Naive thymus-derived CD8-positive, alpha-beta T cell (primary cell): ENCODE results near the gene TRERF1. TPM values are rescaled to one million over a fixed set of nuclear protein-coding genes. Genes with fewer than 3 reads are reported as not detected.
A peak's percentile ranks its signal among the peaks of the same experiment; 100 is the strongest.
"Not testable (repeated sequence)": the region's sequence is repeated elsewhere in the genome, so short reads cannot be mapped to it uniquely, and the experiment has no call there.

Source experiments
- ATAC-seq, 2 donors: fragments of 150-1000 bp; cut with Tn5 transposase in 1 of 2; sonication (Bioruptor Pico), chemical (Tn5 transposase) in 1 of 2; 1 replicate in 1 of 2; 2 replicates in 1 of 2; pipeline ENCODE4 v1.10.0; 2021; ENCODE audit warnings: mild to moderate bottlenecking in 2 of 2, moderate library complexity in 2 of 2
- POLR2A ChIA-PET: fragments of 350-600 bp; sonication (Branson Sonifier 250); formaldehyde crosslinking; loops from one replicate; lab custom pipeline; 2021; ENCODE audit warnings: antibody characterized with exemption; lab: Charles Lee
- DNase-seq, 10 donors: peaks; one replicate each; pipeline versions ENCODE4 v3.0.0 to v3.0.0-alpha.2; 2020 to 2022
- H3K27ac Mint-ChIP-seq, 10 donors: one replicate each; pipeline ENCODE4 v1.8.0; 2020 to 2022; ENCODE audit warnings: mild to moderate bottlenecking in 10 of 10, mixed read lengths in 10 of 10, moderate library complexity in 4 of 10, inconsistent platforms in 1 of 10
- H3K27me3 Mint-ChIP-seq, 5 donors: one replicate each; pipeline ENCODE4 v1.8.0; 2021 to 2022; ENCODE audit warnings: mixed read lengths in 5 of 5
- H3K36me3 Mint-ChIP-seq, 3 donors: one replicate each; pipeline ENCODE4 v1.8.0; 2020 to 2022; ENCODE audit warnings: mixed read lengths in 3 of 3, mild to moderate bottlenecking in 2 of 3, inconsistent platforms in 1 of 3
- H3K4me1 Mint-ChIP-seq, 4 donors: one replicate each; pipeline ENCODE4 v1.8.0; 2021 to 2022; ENCODE audit warnings: mixed read lengths in 4 of 4
- H3K4me3 Mint-ChIP-seq, 10 donors: one replicate each; pipeline ENCODE4 v1.8.0; 2020 to 2022; ENCODE audit warnings: mild to moderate bottlenecking in 10 of 10, mixed read lengths in 10 of 10, moderate library complexity in 6 of 10, inconsistent platforms in 1 of 10
- H3K9me3 Mint-ChIP-seq, 9 donors: one replicate each; pipeline ENCODE4 v1.8.0; 2020 to 2022; ENCODE audit warnings: mixed read lengths in 9 of 9, mild to moderate bottlenecking in 3 of 9, inconsistent platforms in 1 of 9, moderate library complexity in 1 of 9
- polyA plus RNA-seq, 3 donors: library from polyadenylated mRNA; unstranded; fragments of 300-500 nt; fragmentation: Illumina TruSeq; gene quantifications; one replicate each; pipeline ENCODE4 v1.2.3, GENCODE V29; 2021
- total RNA-seq, 8 experiments: library from RNA in 2 of 8; stranded (reverse) in 2 of 8; gene quantifications; one replicate each; pipeline ENCODE4 v1.2.3 and lab custom pipeline; 2021 to 2026

Gene TRERF1
- total and polyA plus RNA-seq, 5 experiments from 2014 or later, result 3.8 to 18.2 (median 7.1) TPM

- Mint-ChIP-seq H3K9me3 (peaks cover 0 to 11% (median 0%) of the 10 kb centered on the region in 9 donors), H3K36me3 (peaks cover 5 to 31% (median 10%) of the 10 kb centered on the region in 3 donors), H3K4me3 (no peak overlapping the region), H3K27ac (peak overlapping the region in 2 of 10 donors; percentile 85 to 92), H3K27me3 (no peaks in the 10 kb centered on the region), H3K4me1 (peaks cover 0 to 4% (median 0%) of the 10 kb centered on the region in 4 donors)
- ATAC-seq, result no peak
- POLR2A ChIA-PET, result interaction anchor here (0.7 kb wide), 1 partner anchor 1944 kb away, joined by 11 read pairs; no protein-coding TSS in a partner anchor
- no peak for DNase-seq
Observed at GRCh38 chr6:42200035-42200434, 251.7 kb downstream of the TRERF1 start.

GRCh38 chr6:42199106-42199981 is 252.4 kb downstream of the TRERF1 start:
- peaks cover 0 to 4% (median 0%) of the 10 kb centered on the region in 4 donors for H3K4me1 Mint-ChIP-seq
- no peak for DNase-seq
- POLR2A ChIA-PET, result interaction anchor here (0.7 to 0.8 kb wide), 2 partner anchors 465 to 1944 kb away, joined by 6 to 11 read pairs; no protein-coding TSS in a partner anchor
- no peaks in the 10 kb centered on the region for H3K27me3 Mint-ChIP-seq
- peak overlapping the region in 1 of 10 donors; percentile 63 for H3K27ac Mint-ChIP-seq
- no peak for ATAC-seq
- H3K9me3 Mint-ChIP-seq, result peaks cover 0 to 11% (median 0%) of the 10 kb centered on the region in 9 donors
- peaks cover 5 to 24% (median 10%) of the 10 kb centered on the region in 3 donors for H3K36me3 Mint-ChIP-seq
- no peak overlapping the region for H3K4me3 Mint-ChIP-seq

DNA sequence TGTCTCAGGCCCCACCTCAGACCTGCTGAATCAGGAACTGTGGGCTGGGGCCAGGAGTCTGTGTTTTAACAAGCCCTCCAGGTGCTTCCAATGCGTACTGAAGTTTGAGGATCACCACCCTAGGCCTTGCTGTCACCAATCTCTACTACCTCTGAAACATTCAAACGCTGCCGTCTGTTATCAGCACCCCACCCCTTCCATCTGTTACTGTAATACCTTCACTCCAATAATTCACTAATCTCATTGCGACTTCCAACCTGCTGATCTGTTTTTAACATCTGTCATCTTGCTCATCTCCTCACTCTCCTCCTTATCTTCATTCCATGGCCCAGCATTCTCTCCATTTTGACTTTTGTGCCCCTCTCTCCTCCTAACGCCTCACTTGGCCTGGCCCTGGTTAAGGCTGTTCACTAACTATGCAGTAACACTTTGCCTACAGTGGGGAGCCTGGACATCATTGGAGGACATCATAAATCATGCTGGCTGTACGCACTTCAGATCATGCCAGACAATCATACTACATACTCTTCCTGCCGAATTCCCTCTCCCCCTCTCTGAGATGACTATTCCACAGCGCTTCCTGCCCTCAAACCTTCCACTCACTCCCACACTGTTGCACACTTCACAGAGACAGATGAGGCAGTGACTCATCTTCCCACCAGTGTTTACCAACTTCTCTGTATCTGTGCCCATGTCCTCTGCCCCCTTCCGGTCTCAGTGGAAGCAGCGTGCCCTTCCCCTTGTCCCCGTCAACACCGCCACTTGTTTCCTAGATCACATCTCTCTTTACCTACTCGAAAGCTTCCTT is 254.0 kb downstream of the TRERF1 start:
- H3K27me3 Mint-ChIP-seq, result no peaks in the 10 kb centered on the region
- peaks cover 0 to 4% (median 0%) of the 10 kb centered on the region in 4 donors for H3K4me1 Mint-ChIP-seq
- H3K36me3 Mint-ChIP-seq, result peaks cover 5 to 17% (median 10%) of the 10 kb centered on the region in 3 donors
- no peak overlapping the region for H3K4me3 Mint-ChIP-seq
- DNase-seq, result no peak
- peak in 1 of 2 donors; percentile 44 for ATAC-seq
- no peak overlapping the region for H3K27ac Mint-ChIP-seq
- POLR2A ChIA-PET, result no interaction called here
- H3K9me3 Mint-ChIP-seq, result peaks cover 0 to 11% (median 0%) of the 10 kb centered on the region in 9 donors

DNA sequence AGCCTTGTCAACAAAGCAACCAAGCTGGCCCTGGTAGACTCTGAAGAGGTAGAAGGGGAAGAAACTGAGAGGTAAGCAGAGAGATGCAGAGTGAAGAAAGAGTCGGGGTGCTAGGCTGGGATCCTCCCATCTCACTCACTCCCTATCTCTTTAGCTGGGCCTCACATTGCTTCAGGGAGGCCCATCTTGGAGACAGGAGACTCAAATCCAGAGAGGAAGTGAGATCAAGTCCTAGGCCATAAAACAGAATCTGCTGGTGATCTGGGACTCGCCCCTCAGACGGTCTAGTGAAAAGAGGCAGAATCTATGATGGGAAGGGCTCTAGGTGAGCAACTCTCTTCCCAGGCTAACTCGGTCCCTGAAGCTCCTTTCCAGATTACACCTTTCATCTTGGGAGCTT is 256.3 kb downstream of the TRERF1 start:
- Mint-ChIP-seq H3K27ac (peak overlapping the region in 1 of 10 donors; percentile 3), H3K4me1 (peaks cover 0 to 1% (median 0%) of the 10 kb centered on the region in 4 donors), H3K27me3 (no peaks in the 10 kb centered on the region), H3K9me3 (peaks cover 0 to 9% (median 0%) of the 10 kb centered on the region in 9 donors), H3K4me3 (no peak overlapping the region), H3K36me3 (peaks cover 5 to 14% (median 7%) of the 10 kb centered on the region in 3 donors)
- POLR2A ChIA-PET, result no interaction called here
- no peak for DNase-seq
- ATAC-seq, result no peak

- Mint-ChIP-seq H3K9me3 (no peaks in the 10 kb centered on the region), H3K4me1 (no peaks in the 10 kb centered on the region), H3K27ac (peak overlapping the region in 3 of 10 donors; percentile 32 to 61 (median 47)), H3K27me3 (no peaks in the 10 kb centered on the region), H3K36me3 (peaks cover 0 to 7% (median 0%) of the 10 kb centered on the region in 3 donors), H3K4me3 (no peak overlapping the region)
- POLR2A ChIA-PET, result no interaction called here
- ATAC-seq (no peak), DNase-seq (no peak)
Observed at GRCh38 chr6:42194056-42194455, 257.7 kb downstream of the TRERF1 start.

DNA sequence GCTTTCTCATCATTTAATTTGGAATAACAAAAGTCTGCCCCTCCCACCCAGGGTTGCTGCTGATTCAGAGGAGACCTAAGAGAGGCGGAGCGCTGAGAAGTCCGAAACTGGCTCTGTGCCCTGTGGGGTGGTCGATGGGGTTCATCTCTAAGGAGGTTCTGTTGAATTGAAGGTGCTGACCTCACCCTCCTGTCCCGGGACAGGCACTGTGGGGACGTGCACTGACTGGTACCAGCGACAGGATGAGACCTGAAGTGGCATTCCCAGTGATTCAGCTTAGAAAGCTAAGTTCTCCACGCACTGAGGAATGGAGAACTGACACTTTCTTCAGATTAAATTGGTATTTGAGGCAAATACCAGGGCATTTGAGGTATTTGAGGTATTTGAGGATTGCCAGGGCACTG is 258.2 kb downstream of the TRERF1 start:
- H3K9me3 Mint-ChIP-seq, result no peaks in the 10 kb centered on the region
- H3K4me1 Mint-ChIP-seq, result no peaks in the 10 kb centered on the region
- POLR2A ChIA-PET, result no interaction called here
- DNase-seq (no peak), ATAC-seq (no peak)
- H3K36me3 Mint-ChIP-seq, result peaks cover 0 to 11% (median 0%) of the 10 kb centered on the region in 3 donors
- H3K27me3 Mint-ChIP-seq, result no peaks in the 10 kb centered on the region
- H3K4me3 Mint-ChIP-seq, result no peak overlapping the region
- H3K27ac Mint-ChIP-seq, result no peak overlapping the region

- H3K4me1 Mint-ChIP-seq, POLR2A ChIA-PET, H3K27ac Mint-ChIP-seq, H3K27me3 Mint-ChIP-seq, ATAC-seq, DNase-seq, H3K9me3 Mint-ChIP-seq, H3K4me3 Mint-ChIP-seq: not testable (repeated sequence)
- peaks cover 0 to 12% (median 0%) of the 10 kb centered on the region in 3 donors for H3K36me3 Mint-ChIP-seq
Observed at GRCh38 chr6:42192385-42192784, 259.3 kb downstream of the TRERF1 start.

DNA sequence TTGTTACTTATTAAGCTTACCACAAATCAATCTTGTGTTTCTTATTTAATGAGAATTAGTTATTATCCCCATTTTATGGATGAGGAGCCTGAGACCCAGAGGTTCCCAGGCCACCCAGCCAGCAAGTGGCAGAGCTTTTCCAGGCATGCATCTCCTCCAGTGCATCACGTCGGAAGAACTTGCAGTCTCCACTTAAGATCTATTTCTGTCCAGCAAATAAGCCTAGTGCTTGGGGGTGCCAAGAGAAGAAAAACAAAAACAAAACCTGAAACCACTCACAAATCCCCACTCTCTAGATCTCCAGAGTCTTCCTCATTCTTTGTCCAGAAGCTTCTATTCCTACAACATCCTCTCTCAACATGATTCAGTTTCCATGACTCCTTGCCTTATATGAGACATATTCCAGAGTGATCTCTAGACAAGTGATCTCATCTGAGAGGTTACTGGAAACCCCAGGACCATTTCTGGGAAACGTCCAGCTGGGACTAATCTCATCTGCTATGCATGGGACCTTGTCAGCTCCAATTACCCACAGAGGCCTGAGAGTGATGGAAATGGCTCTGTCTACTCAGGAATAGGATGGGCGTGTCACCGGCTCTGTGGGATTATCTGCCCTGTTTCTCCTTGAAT is 261.1 kb downstream of the TRERF1 start:
- peaks cover 0 to 12% (median 0%) of the 10 kb centered on the region in 3 donors for H3K36me3 Mint-ChIP-seq
- H3K27ac Mint-ChIP-seq, result peak overlapping the region in 1 of 10 donors; percentile 42
- H3K4me1 Mint-ChIP-seq, result no peaks in the 10 kb centered on the region

GRCh38 chr6:42188406-42188805 is 263.3 kb downstream of the TRERF1 start:
- Mint-ChIP-seq H3K27ac (peak overlapping the region in 1 of 10 donors; percentile 33), H3K4me3 (no peak overlapping the region), H3K36me3 (peaks cover 0 to 13% (median 0%) of the 10 kb centered on the region in 3 donors), H3K27me3 (no peaks in the 10 kb centered on the region), H3K4me1 (peaks cover 0 to 2% (median 0%) of the 10 kb centered on the region in 4 donors), H3K9me3 (no peaks in the 10 kb centered on the region)
- DNase-seq (no peak), ATAC-seq (no peak)
- POLR2A ChIA-PET, result no interaction called here

More for the DNA sequence above, 261.1 kb downstream of the TRERF1 start:
- no peak overlapping the region for H3K4me3 Mint-ChIP-seq
- DNase-seq (no peak), ATAC-seq (no peak)
- POLR2A ChIA-PET, result no interaction called here
- H3K9me3 Mint-ChIP-seq, result no peaks in the 10 kb centered on the region
- no peaks in the 10 kb centered on the region for H3K27me3 Mint-ChIP-seq

DNA sequence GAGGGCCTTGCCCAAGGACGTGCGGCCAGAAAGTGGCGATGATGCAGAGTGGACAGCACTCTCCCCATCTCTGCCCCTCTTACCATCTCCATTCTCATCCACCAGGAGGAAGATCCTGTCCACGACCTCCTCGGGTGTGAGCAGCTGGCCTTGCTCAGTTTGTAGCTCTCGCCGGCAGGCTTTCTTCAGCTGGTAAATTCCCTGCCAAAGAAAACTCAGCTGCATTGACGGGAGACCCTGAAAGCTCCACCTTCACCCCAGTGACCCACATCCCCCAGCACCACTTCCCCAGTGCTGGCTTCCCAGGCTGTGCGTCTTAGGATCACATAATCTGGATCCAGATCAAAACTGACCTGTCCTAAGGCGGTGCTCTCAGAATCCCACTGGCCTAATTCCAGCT is 266.1 kb downstream of the TRERF1 start:
- ATAC-seq (no peak), DNase-seq (no peak)
- H3K9me3 Mint-ChIP-seq, result no peaks in the 10 kb centered on the region
- peak overlapping the region in 1 of 10 donors; percentile 63 for H3K27ac Mint-ChIP-seq
- H3K4me1 Mint-ChIP-seq, result peaks cover 0 to 2% (median 0%) of the 10 kb centered on the region in 4 donors
- peaks cover 0 to 2% (median 0%) of the 10 kb centered on the region in 5 donors for H3K27me3 Mint-ChIP-seq
- H3K4me3 Mint-ChIP-seq, result no peak overlapping the region
- POLR2A ChIA-PET, result no interaction called here
- peaks cover 0 to 10% (median 0%) of the 10 kb centered on the region in 3 donors for H3K36me3 Mint-ChIP-seq

DNA sequence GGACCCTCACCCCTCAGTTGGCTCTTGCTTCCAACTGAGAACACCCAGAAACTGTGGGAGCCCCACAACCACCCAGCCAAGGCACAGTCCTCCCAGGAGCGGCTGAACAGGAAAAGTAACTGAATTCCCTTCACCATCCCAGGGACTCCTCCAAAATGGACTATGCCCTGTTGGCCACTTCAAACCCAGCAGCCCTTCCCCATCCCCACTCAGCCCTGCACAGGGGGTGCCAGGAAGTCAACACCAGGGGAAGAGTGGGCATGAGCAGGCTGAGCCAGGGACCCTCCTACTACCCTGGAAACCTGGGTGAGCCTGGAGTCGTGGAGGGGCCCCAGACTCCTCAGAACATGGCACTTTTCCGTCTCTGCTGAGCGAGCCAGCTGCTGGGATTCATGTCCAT is 267.3 kb downstream of the TRERF1 start:
- Mint-ChIP-seq H3K4me1 (peaks cover 0 to 2% (median 0%) of the 10 kb centered on the region in 4 donors), H3K27me3 (peaks cover 0 to 9% (median 4%) of the 10 kb centered on the region in 5 donors), H3K27ac (no peak overlapping the region), H3K9me3 (no peaks in the 10 kb centered on the region), H3K36me3 (peaks cover 0 to 8% (median 0%) of the 10 kb centered on the region in 3 donors), H3K4me3 (no peak overlapping the region)
- ATAC-seq (no peak), DNase-seq (no peak)
- POLR2A ChIA-PET, result no interaction called here

DNA sequence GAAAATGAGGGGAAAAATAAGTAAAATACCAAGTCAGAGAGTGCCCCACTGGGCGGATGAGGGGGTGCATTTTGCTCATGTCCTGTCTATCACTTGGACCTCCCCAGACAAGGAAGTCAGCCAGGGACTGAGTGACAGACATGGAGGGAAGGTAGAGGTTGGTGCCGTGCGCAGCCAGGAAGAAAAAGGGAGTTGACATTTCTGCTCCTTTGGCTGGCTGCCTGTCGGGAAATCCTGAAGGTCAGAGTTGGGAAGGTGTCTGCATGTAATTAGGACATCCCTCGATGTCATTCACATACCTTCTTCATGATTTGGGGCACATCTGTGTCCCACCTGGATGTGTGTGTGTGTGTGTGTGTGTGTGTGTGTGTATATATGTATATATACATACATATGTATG is 269.6 kb downstream of the TRERF1 start:
- Mint-ChIP-seq H3K27me3 (peaks cover 3 to 19% (median 7%) of the 10 kb centered on the region in 5 donors), H3K4me1 (peaks cover 2 to 9% (median 3%) of the 10 kb centered on the region in 4 donors), H3K9me3 (no peaks in the 10 kb centered on the region), H3K4me3 (no peak overlapping the region), H3K36me3 (peaks cover 0 to 3% (median 0%) of the 10 kb centered on the region in 3 donors), H3K27ac (no peak overlapping the region)
- POLR2A ChIA-PET, result no interaction called here
- ATAC-seq (no peak), DNase-seq (no peak)
